HUES64 (cell line): ENCODE data around the gene PMFBP1.

ENCODE experiments used
- H3K27ac ChIP-seq: 2 replicates; pipeline ENCODE4 v1.7.0; 2013; ENCODE audit warnings: low read depth, low read length, inconsistent platforms
- H3K27me3 ChIP-seq: 2 replicates; pipeline ENCODE4 v1.6.1; 2013; ENCODE audit warnings: mild to moderate bottlenecking, low read length; ENCODE audit not compliant: insufficient read depth
- H3K36me3 ChIP-seq: 2 replicates; pipeline ENCODE4 v1.6.1; 2013; ENCODE audit warnings: mild to moderate bottlenecking, low read length; ENCODE audit not compliant: insufficient read depth
- H3K4me1 ChIP-seq: 2 replicates; pipeline ENCODE4 v1.6.1; 2013; ENCODE audit warnings: mild to moderate bottlenecking, low read length, moderate library complexity; ENCODE audit not compliant: insufficient read depth
- H3K4me3 ChIP-seq: 2 replicates; pipeline ENCODE4 v1.5.1; 2013; ENCODE audit warnings: mild to moderate bottlenecking, low read length, moderate library complexity
- H3K9ac ChIP-seq: 2 replicates; pipeline ENCODE4 v1.6.1; 2013; ENCODE audit warnings: mild to moderate bottlenecking, low read depth, low read length
- H3K9me3 ChIP-seq: 2 replicates; pipeline ENCODE4 v1.6.1; 2013; ENCODE audit warnings: low read depth, low read length; ENCODE audit not compliant: insufficient read depth
- WGBS: fragments of 150-250, 120-280 bp; methylation state at CpG from one replicate; pipeline ENCODE4 v1.1.7; 2013; ENCODE audit warnings: missing lambda C conversion rate; 5-methylcytosine and 5-hydroxymethylcytosine counted together

The PMFBP1 gene

GRCh38 chr16:72203401-72203800 is 31.4 kb upstream of the PMFBP1 start:
- WGBS, result 90% methylated on average over 6 of the region's 6 CpGs
- Histone ChIP-seq H3K4me1 (peaks cover 3% of the 10 kb centered on the region; the same call in 1 of the 2 replicates), H3K4me3 (no peak overlapping the region), H3K9me3 (no peaks in the 10 kb centered on the region), H3K36me3 (no peaks in the 10 kb centered on the region), H3K9ac (no peak overlapping the region), H3K27ac (no peak overlapping the region), H3K27me3 (no peaks in the 10 kb centered on the region)

GRCh38 chr16:72202014-72202413 is 30.1 kb upstream of the PMFBP1 start:
- Histone ChIP-seq H3K4me3 (no peak overlapping the region), H3K27ac (no peak overlapping the region), H3K36me3 (no peaks in the 10 kb centered on the region), H3K27me3 (no peaks in the 10 kb centered on the region), H3K9me3 (no peaks in the 10 kb centered on the region), H3K9ac (no peak overlapping the region), H3K4me1 (peaks cover 3% of the 10 kb centered on the region; the same call in 1 of the 2 replicates)
- 96% methylated on average over 2 of the region's 2 CpGs for WGBS

GRCh38 chr16:72201387-72201786 is 29.4 kb upstream of the PMFBP1 start:
- Histone ChIP-seq H3K4me3 (no peak overlapping the region), H3K9ac (no peak overlapping the region), H3K36me3 (no peaks in the 10 kb centered on the region), H3K9me3 (no peaks in the 10 kb centered on the region), H3K4me1 (peaks cover 3% of the 10 kb centered on the region; the same call in 1 of the 2 replicates), H3K27me3 (no peaks in the 10 kb centered on the region), H3K27ac (no peak overlapping the region)
- WGBS, result 94% methylated on average over 2 of the region's 2 CpGs

DNA sequence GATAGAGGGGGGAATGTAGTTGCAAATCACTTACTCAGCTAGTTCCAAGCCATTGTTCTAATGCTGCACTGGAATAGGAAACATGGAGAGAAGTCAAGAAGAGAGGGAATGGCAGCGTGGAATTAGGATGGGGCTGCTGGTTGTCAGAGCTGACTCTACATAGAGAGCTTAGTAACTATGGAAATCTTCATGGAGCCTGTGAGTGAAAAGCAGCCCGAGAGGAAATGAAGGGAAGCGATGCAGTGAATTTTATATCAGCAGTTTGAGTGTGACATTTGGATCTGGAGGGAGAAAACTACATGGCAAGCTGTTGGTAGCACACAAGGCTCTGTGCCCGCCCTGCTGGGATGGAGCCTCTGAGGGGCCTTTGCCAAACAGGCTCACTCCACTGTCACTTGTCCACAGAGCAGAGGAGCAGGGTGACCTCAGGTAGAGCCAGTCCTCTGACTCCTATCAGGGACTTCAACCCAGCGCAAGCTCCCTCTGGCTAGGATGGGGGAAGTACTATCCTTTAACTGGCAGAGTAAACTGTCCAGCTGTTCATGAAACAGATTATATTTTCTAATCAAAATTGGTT is 27.9 kb upstream of the PMFBP1 start:
- Histone ChIP-seq H3K9ac (no peak overlapping the region), H3K27ac (no peak overlapping the region), H3K27me3 (no peaks in the 10 kb centered on the region), H3K36me3 (no peaks in the 10 kb centered on the region), H3K4me3 (no peak overlapping the region), H3K4me1 (peaks cover 3% of the 10 kb centered on the region; the same call in 1 of the 2 replicates), H3K9me3 (no peaks in the 10 kb centered on the region)
- 93% methylated on average over 5 of the region's 5 CpGs for WGBS

GRCh38 chr16:72198771-72199201 is 26.8 kb upstream of the PMFBP1 start:
- no peak overlapping the region for H3K4me3 ChIP-seq
- 79% methylated on average over 10 of the region's 10 CpGs for WGBS

GRCh38 chr16:72198021-72198711 is 26.2 kb upstream of the PMFBP1 start:
- Histone ChIP-seq H3K27me3 (no peaks in the 10 kb centered on the region), H3K9me3 (no peaks in the 10 kb centered on the region), H3K4me3 (no peak overlapping the region), H3K27ac (no peak overlapping the region), H3K4me1 (peaks cover 10% of the 10 kb centered on the region), H3K9ac (no peak overlapping the region), H3K36me3 (no peaks in the 10 kb centered on the region)
- 94% methylated on average over 11 of the region's 11 CpGs for WGBS

More at GRCh38 chr16:72198771-72199201, 26.8 kb upstream of the PMFBP1 start:
- H3K36me3 ChIP-seq, result no peaks in the 10 kb centered on the region
- no peaks in the 10 kb centered on the region for H3K9me3 ChIP-seq
- H3K9ac ChIP-seq, result 0 out of 2 replicates have a peak overlapping the region, but pooled peaks have one; percentile 16
- no peaks in the 10 kb centered on the region for H3K27me3 ChIP-seq
- H3K27ac ChIP-seq, result no peak overlapping the region
- peaks cover 10% of the 10 kb centered on the region for H3K4me1 ChIP-seq

DNA sequence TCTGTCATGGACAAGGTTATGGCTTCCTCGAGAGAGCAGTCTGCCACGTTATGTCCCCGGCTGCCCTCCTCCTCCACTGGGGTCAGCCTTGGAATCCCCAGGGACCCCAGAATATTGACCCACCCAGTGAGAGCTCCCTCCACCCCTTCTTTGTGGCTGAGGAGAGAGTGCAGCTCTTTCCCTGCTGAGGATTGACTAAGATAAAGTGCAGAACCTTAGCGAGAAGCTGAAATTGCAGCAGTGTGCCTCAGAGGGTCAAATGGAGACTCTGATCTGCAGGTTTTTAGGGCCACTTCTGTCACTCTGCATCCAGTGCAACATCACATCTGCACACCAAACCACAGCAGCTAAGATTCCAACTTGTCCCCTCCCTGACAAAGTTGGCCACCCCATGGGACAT is 25.6 kb upstream of the PMFBP1 start:
- peaks cover 10% of the 10 kb centered on the region for H3K4me1 ChIP-seq
- no peaks in the 10 kb centered on the region for H3K9me3 ChIP-seq
- H3K4me3 ChIP-seq, result no peak overlapping the region
- 90% methylated on average over 4 of the region's 4 CpGs for WGBS
- H3K36me3 ChIP-seq, result no peaks in the 10 kb centered on the region
- no peak overlapping the region for H3K27ac ChIP-seq
- H3K27me3 ChIP-seq, result no peaks in the 10 kb centered on the region
- no peak overlapping the region for H3K9ac ChIP-seq

DNA sequence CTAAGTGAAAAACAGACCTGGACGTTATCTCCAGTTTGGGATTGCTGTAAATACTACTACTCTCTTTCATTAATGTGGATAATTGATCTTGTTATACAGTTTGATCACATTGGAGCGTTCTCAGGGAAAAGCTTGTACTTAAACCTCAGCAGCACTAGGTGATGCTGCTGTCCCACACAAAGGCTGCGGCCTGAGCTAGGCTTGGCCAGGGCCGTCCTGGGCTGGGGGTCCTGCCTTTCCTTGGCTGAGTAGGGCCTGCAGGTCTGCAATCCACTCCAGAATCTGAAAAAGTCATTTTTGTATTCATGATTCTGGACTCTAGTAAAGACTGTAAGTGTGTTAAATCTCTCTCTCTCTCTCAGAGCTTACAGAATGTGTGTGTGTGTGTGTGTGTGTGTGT is 23.7 kb upstream of the PMFBP1 start:
- Histone ChIP-seq H3K9ac (no peak overlapping the region), H3K36me3 (no peaks in the 10 kb centered on the region), H3K27me3 (no peaks in the 10 kb centered on the region), H3K9me3 (no peaks in the 10 kb centered on the region), H3K27ac (no peak overlapping the region), H3K4me1 (peaks cover 10% of the 10 kb centered on the region), H3K4me3 (no peak overlapping the region)
- WGBS, result 65% methylated on average over 3 of the region's 4 CpGs

DNA sequence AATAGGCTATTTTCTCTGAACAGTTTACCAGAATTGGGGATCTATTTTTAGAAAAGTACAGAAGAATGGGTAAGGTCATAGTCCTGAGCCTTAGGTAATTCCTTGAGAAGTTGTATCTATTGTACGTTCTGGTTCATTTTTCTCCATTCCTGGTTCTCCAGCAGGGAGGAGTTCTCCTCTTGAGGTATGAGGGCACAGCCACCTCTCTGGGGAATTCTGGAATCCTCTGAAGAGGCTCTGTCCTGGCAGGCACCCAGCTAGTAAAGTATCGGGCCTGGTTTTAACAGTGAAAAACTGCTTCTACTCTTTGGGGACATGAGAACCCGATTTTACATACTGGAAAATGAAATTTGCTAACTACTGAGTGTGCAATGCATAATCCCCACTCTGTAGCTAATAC is 19.6 kb upstream of the PMFBP1 start:
- no peaks in the 10 kb centered on the region for H3K9me3 ChIP-seq
- WGBS, result 86% methylated on average over 3 of the region's 3 CpGs
- no peak overlapping the region for H3K9ac ChIP-seq

GRCh38 chr16:72189865-72190371 is 18.0 kb upstream of the PMFBP1 start:
- Histone ChIP-seq H3K4me1 (peaks cover 8% of the 10 kb centered on the region; the same call in 1 of the 2 replicates), H3K36me3 (no peaks in the 10 kb centered on the region), H3K9me3 (no peaks in the 10 kb centered on the region), H3K27ac (no peak overlapping the region), H3K9ac (no peak overlapping the region), H3K4me3 (no peak overlapping the region), H3K27me3 (no peaks in the 10 kb centered on the region)
- WGBS, result 96% methylated on average over 6 of the region's 6 CpGs

More for the DNA sequence above, 19.6 kb upstream of the PMFBP1 start:
- H3K36me3 ChIP-seq, result no peaks in the 10 kb centered on the region
- peaks cover 8% of the 10 kb centered on the region; the same call in 1 of the 2 replicates for H3K4me1 ChIP-seq
- no peaks in the 10 kb centered on the region for H3K27me3 ChIP-seq
- no peak overlapping the region for H3K27ac ChIP-seq
- no peak overlapping the region for H3K4me3 ChIP-seq

DNA sequence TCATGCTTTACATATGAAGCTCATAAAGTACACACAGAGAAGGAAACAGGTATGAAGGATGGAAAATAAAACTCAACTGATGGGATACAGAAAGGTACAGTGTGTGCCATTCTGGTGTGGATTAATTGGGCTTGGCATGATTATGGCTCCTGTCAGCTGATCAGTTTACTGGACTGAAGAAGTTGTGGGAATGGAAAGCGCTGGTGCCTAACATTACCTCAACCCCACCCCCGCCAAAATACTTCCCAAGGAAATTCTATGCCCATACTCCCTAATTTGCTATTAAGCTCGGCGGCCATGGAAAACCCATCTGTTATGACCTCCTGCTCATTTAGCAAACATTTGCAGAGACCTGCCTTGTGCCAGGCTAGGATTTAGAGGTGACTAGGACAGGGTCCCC is 16.6 kb upstream of the PMFBP1 start:
- H3K4me3 ChIP-seq, result no peak overlapping the region
- no peak overlapping the region for H3K9ac ChIP-seq
- WGBS, result 95% methylated on average over 4 of the region's 4 CpGs
- no peaks in the 10 kb centered on the region for H3K9me3 ChIP-seq
- no peak overlapping the region for H3K27ac ChIP-seq
- H3K36me3 ChIP-seq, result no peaks in the 10 kb centered on the region
- no peaks in the 10 kb centered on the region for H3K27me3 ChIP-seq
- no peaks in the 10 kb centered on the region for H3K4me1 ChIP-seq
